Activated CD8-positive, alpha-beta T cell treated with anti-CD3 and anti-CD28 coated beads for 36 hours (primary cell): ENCODE results near the gene AIFM3. TPM values are rescaled to one million over a fixed set of nuclear protein-coding genes. Genes with fewer than 3 reads are reported as not detected.

Experiments used
- ATAC-seq: fragments of 200-7000 bp; cut with Tn5 transposase; one replicate; pipeline ENCODE4 v1.10.0; 2021; ENCODE audit warnings: mild to moderate bottlenecking, moderate library complexity
- CTCF ChIA-PET: fragments of 350-600 bp; sonication (Branson Sonifier 250); formaldehyde crosslinking; loops from one replicate; lab custom pipeline; 2021; ENCODE audit warnings: antibody characterized with exemption; lab: Charles Lee
- POLR2A ChIA-PET: fragments of 350-600 bp; sonication (Branson Sonifier 250); formaldehyde crosslinking; loops from one replicate; lab custom pipeline; 2021; ENCODE audit warnings: antibody characterized with exemption; lab: Charles Lee
- DNase-seq: peaks from one replicate; pipeline ENCODE4 v3.0.0-alpha.2; 2020
- H3K27ac Mint-ChIP-seq: one replicate; pipeline ENCODE4 v1.8.0; 2021; ENCODE audit warnings: mild to moderate bottlenecking, mixed read lengths
- H3K27me3 Mint-ChIP-seq: one replicate; pipeline ENCODE4 v1.8.0; 2021; ENCODE audit warnings: mixed read lengths
- H3K36me3 Mint-ChIP-seq: one replicate; pipeline ENCODE4 v1.8.0; 2021; ENCODE audit warnings: low read depth, mixed read lengths
- H3K4me1 Mint-ChIP-seq: one replicate; pipeline ENCODE4 v1.8.0; 2021; ENCODE audit warnings: low read depth, mixed read lengths
- H3K4me3 Mint-ChIP-seq: one replicate; pipeline ENCODE4 v1.8.0; 2021; ENCODE audit warnings: mild to moderate bottlenecking, moderate library complexity, mixed read lengths
- H3K9me3 Mint-ChIP-seq: one replicate; pipeline ENCODE4 v1.8.0; 2021; ENCODE audit warnings: mixed read lengths
- CTCF ChIP-seq: fragments of 200-600 bp; IDR thresholded peaks from one replicate; pipeline ENCODE4 v1.8.0; 2022; ENCODE audit warnings: antibody characterized with exemption, mild to moderate bottlenecking
- intact Hi-C: fragments of 100-400 bp; cut with micrococcal nuclease; formaldehyde crosslinking; loops from one replicate; pipeline ENCODE4 v1.10.0; 2022
- total RNA-seq, 2 experiments: library from RNA; stranded (reverse); gene quantifications; one replicate each; pipeline ENCODE4 v1.2.3, GENCODE V29; 2021

AIFM3 gene
- total RNA-seq, 2 experiments from 2014 or later, result 0.25 to 0.40 TPM

DNA sequence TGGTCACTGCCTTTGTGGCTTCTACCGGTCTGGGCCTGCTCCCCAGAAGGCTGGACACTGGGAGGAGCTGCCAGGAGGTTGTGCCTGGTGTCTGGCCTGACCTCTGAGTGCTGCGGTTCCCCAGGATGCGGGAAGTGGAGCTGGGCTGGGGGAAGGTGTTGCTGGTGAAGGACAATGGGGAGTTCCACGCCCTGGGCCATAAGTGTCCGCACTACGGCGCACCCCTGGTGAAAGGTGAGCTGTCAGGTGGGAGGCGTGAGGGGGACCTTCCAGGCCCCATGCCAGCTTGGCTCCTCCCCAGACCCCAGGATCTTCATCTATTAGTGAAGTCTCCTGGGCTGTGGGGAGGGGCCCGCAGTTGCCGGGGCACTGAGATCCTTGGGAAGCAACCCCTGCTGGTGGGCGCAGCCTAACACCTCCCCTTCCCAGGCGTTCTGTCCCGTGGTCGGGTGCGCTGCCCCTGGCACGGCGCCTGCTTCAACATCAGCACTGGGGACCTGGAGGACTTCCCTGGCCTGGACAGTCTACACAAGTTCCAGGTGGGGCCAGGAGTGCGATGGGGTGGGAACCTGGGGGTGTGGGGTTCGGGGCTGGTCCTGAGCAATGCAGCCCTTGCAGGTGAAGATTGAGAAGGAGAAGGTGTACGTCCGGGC is 6.7 kb downstream of the AIFM3 start:
- ATAC-seq (no peak), DNase-seq (no peak)
- H3K36me3 Mint-ChIP-seq, result no peaks in the 10 kb centered on the region
- peaks cover 1% of the 10 kb centered on the region for H3K9me3 Mint-ChIP-seq
- no peaks in the 10 kb centered on the region for H3K27me3 Mint-ChIP-seq
- H3K4me3 Mint-ChIP-seq, result no peak overlapping the region
- CTCF ChIA-PET, result interaction anchor here (0.9 to 1.2 kb wide), 2 partner anchors 9 to 12 kb away, joined by 3 read pairs; partner anchors contain the start of gene LZTR1
- H3K4me1 Mint-ChIP-seq, result no peaks in the 10 kb centered on the region
- intact Hi-C loops, result loop anchor here (10.0 kb wide), 1 partner anchor 49 kb away; no protein-coding TSS in a partner anchor
- POLR2A ChIA-PET, result no interaction called here
- TF ChIP-seq CTCF, result no peak
- no peak overlapping the region for H3K27ac Mint-ChIP-seq

DNA sequence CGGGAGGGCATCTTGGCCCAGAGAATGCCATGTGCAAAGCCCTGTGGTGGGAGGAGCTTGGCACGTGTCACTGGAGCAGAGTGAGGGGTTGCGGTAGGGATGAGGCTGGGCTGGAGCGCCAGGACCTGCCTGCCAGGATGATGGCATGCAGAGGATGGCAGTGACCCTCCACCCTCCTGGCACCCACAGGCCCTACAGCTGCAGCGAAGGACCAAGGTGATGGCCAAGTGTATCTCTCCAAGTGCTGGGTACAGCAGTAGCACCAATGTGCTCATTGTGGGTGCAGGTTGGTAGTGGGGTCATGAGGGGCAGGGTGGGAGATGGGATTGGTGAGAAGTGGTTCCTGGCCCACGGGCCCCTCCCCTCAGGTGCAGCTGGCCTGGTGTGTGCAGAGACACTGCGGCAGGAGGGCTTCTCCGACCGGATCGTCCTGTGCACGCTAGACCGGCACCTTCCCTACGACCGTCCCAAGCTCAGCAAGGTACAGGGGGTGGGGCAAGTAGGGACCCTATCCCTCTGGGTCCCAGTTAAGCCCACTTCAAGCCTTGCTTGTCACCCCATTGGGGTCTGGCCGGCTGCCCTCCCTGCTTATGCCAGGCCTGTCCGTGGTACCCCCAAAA is 7.4 kb downstream of the AIFM3 start:
- TF ChIP-seq CTCF, result no peak
- H3K9me3 Mint-ChIP-seq, result peaks cover 4% of the 10 kb centered on the region
- intact Hi-C loops, result loop anchor here (10.0 kb wide), 1 partner anchor 50 kb away; no protein-coding TSS in a partner anchor
- no peaks in the 10 kb centered on the region for H3K36me3 Mint-ChIP-seq
- ChIA-PET CTCF (interaction anchor here (0.8 to 1.2 kb wide), 2 partner anchors 13 to 89 kb away, joined by 3 read pairs; no protein-coding TSS in a partner anchor), POLR2A (no interaction called here)
- no peaks in the 10 kb centered on the region for H3K27me3 Mint-ChIP-seq
- ATAC-seq, result no peak
- DNase-seq, result no peak
- H3K4me1 Mint-ChIP-seq, result peaks cover 4% of the 10 kb centered on the region
- H3K4me3 Mint-ChIP-seq, result no peak overlapping the region
- H3K27ac Mint-ChIP-seq, result no peak overlapping the region

DNA sequence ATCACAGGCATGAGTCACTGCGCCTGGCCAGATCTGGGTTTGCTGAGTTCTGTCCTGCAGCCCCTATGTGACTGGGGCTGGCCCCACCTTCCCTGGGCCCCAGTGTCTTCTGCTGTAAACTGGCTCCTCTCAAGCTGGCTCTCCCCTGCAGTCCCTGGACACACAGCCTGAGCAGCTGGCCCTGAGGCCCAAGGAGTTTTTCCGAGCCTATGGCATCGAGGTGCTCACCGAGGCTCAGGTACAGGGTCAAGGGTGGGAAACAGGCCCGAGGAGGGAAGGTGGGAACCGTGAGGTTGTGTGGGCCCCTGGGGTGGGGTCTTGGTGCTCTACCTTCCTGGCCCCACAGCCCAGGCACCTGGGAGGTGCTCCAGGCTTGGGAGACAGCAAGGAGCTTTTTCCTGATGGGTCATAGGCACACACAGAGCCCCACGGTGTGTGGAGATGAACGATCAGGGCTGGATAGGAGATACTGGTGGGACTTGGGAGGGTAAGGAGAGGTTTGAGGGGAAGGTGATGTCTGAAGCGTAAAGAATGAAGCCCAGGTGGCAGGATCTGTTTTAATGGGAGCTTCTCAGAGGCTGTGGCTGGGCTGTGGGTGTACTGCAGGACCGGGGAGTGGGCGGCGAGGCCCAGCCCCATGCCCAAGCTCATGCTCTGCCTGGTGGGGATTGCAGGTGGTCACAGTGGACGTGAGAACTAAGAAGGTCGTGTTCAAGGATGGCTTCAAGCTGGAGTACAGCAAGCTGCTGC is 8.7 kb downstream of the AIFM3 start:
- peaks cover 4% of the 10 kb centered on the region for H3K9me3 Mint-ChIP-seq

DNA sequence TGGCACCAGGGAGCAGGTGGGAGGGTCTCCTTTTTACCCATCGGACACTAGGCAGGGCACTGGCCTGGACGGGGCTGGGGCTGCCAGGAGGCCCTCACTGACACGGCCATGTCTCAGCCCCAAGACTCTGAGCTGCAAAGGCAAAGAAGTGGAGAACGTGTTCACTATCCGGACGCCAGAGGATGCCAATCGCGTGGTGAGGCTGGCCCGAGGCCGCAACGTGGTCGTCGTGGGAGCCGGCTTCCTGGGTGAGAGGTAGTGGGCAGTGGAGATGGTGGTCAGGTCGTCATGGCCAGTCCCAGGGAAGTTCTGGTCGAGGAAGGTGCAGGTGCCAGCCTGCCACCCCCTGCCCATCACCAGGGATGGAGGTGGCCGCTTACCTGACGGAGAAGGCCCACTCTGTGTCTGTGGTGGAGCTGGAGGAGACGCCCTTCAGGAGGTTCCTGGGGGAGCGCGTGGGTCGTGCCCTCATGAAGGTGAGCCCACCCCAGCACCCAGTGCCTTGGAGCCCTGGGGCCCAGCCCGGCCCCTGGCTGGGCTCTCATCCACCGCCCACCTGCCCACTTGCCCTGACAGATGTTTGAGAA is 9.3 kb downstream of the AIFM3 start:
- intact Hi-C loops, result loop anchor here (10.0 kb wide), 1 partner anchor 52 kb away; no protein-coding TSS in a partner anchor
- H3K4me1 Mint-ChIP-seq, result peaks cover 22% of the 10 kb centered on the region
- H3K36me3 Mint-ChIP-seq, result no peaks in the 10 kb centered on the region
- no peak for ATAC-seq
- ChIA-PET CTCF (interaction anchor here (1.3 kb wide), 1 partner anchor 90 kb away, joined by 4 read pairs; no protein-coding TSS in a partner anchor), POLR2A (no interaction called here)
- H3K4me3 Mint-ChIP-seq, result no peak overlapping the region
- no peak for DNase-seq
- no peak for TF ChIP-seq CTCF
- H3K27ac Mint-ChIP-seq, result no peak overlapping the region
- H3K9me3 Mint-ChIP-seq, result peaks cover 4% of the 10 kb centered on the region
- no peaks in the 10 kb centered on the region for H3K27me3 Mint-ChIP-seq

More for the DNA sequence above, 8.7 kb downstream of the AIFM3 start:
- ATAC-seq (no peak), DNase-seq (no peak)
- Mint-ChIP-seq H3K36me3 (no peaks in the 10 kb centered on the region), H3K4me1 (peaks cover 16% of the 10 kb centered on the region), H3K27ac (no peak overlapping the region), H3K27me3 (no peaks in the 10 kb centered on the region), H3K4me3 (no peak overlapping the region)
- ChIA-PET CTCF (interaction anchor here (0.8 to 1.3 kb wide), 3 partner anchors 14 to 90 kb away, joined by 3 to 4 read pairs (median 3); no protein-coding TSS in a partner anchor), POLR2A (no interaction called here)
- intact Hi-C loops, result loop anchor here (10.0 kb wide), 1 partner anchor 51 kb away; no protein-coding TSS in a partner anchor
- no peak for TF ChIP-seq CTCF
